Prostate gland (tissue), 2 donors: ENCODE measurements around the gene ERP44.

Source experiments
- CTCF ChIP-seq, 4 experiments: fragments of 200-600 bp in 2 of 4; fragments of 450-650 bp in 2 of 4; sonication (generic) in 2 of 4; IDR thresholded peaks; 1 replicate in 3 of 4; 2 replicates in 1 of 4; pipeline ENCODE4 v1.5.1; 2016 to 2019; ENCODE audit warnings: antibody characterized with exemption in 4 of 4, mild to moderate bottlenecking in 2 of 4, moderate library complexity in 2 of 4
- POLR2A ChIP-seq: fragments of 450-650 bp; IDR thresholded peaks from one replicate; pipeline ENCODE4 v1.6.1; 2016; ENCODE audit warnings: antibody characterized with exemption, mild to moderate bottlenecking
- POLR2AphosphoS5 ChIP-seq: sonication (generic); formaldehyde crosslinking; IDR thresholded peaks from one replicate; pipeline ENCODE4 v1.6.1; 2017; ENCODE audit warnings: antibody characterized with exemption

- TF ChIP-seq CTCF (IDR thresholded peaks at IDR 0.05) (no peak), POLR2A (no peak), POLR2AphosphoS5 (no peak)
These were observed 31.0 kb upstream of the ERP44 start for GRCh38 chr9:100129772-100130171.
